Calu3 (cell line): ENCODE results near the gene GPR39. TPM values are rescaled to one million over a fixed set of nuclear protein-coding genes. Genes with fewer than 3 reads are reported as not detected.

Experiments used
- BruUV-seq: library from RNA; stranded (reverse); fragments of 400-500 nt; replicated peaks from 2 replicates; lab custom pipeline; 2021; lab: Mats Ljungman, UMichigan
- CTCF ChIA-PET: fragments of 300-600 bp; sonication (Branson Sonifier 250); formaldehyde crosslinking; loops from one replicate; lab custom pipeline; 2022; ENCODE audit warnings: antibody characterized with exemption; lab: Charles Lee
- DNase-seq: peaks from one replicate; pipeline ENCODE4 v3.0.0; 2022
- H3K27ac Mint-ChIP-seq: one replicate; pipeline ENCODE4 v1.8.0; 2022; ENCODE audit warnings: mixed read lengths; ENCODE audit not compliant: unreplicated experiment
- H3K27me3 Mint-ChIP-seq: one replicate; pipeline ENCODE4 v1.8.0; 2022; ENCODE audit warnings: mixed read lengths; ENCODE audit not compliant: unreplicated experiment
- H3K36me3 Mint-ChIP-seq: one replicate; pipeline ENCODE4 v1.8.0; 2022; ENCODE audit warnings: mild to moderate bottlenecking, moderate library complexity, mixed read lengths; ENCODE audit not compliant: insufficient read depth, unreplicated experiment
- H3K4me1 Mint-ChIP-seq: one replicate; pipeline ENCODE4 v1.8.0; 2022; ENCODE audit warnings: mild to moderate bottlenecking, low read depth, mixed read lengths; ENCODE audit not compliant: unreplicated experiment
- H3K4me3 Mint-ChIP-seq: one replicate; pipeline ENCODE4 v1.8.0; 2022; ENCODE audit warnings: mild to moderate bottlenecking, low read depth, moderate library complexity, mixed read lengths; ENCODE audit not compliant: unreplicated experiment
- H3K9me3 Mint-ChIP-seq: one replicate; pipeline ENCODE4 v1.8.0; 2022; ENCODE audit warnings: low read depth, mixed read lengths; ENCODE audit not compliant: unreplicated experiment
- intact Hi-C: fragments of 100-400 bp; cut with micrococcal nuclease; formaldehyde crosslinking; loops from one replicate; pipeline ENCODE4 v1.10.0; 2022; ENCODE audit not compliant: unreplicated experiment
- total RNA-seq: library from RNA; stranded (reverse); gene quantifications from 2 replicates; pipeline ENCODE4 v1.2.3, GENCODE V29; 2022
- TF ChIP-seq, protein P1 (sequence below): fragments of 200-600 bp; IDR thresholded peaks from one replicate; pipeline ENCODE4 v1.8.0; 2022; ENCODE audit warnings: antibody characterized with exemption; ENCODE audit not compliant: unreplicated experiment

GPR39 gene
- total RNA-seq, 1 experiment from 2014 or later: 24.9 TPM

DNA sequence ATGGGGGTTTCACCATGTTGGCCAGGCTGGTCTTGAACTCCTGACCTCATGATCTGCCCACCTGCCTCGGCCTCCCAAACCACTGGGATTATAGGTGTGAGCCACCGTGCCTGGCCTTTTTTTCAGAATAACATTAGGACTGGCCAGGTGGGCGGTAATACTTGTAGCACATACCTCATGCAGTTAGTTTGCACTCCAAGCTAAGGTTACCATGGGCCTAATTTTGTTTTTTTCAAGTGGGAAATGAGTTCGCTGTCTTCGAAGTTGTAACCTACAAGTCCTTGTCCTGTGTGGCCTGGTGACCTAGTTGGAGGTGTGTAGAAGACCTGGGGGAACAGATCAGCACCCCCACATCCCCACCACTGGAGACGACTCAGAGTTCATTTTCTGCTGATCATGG is 178.6 kb downstream of the GPR39 start:
- Mint-ChIP-seq H3K4me3 (no peak overlapping the region), H3K4me1 (peaks cover 22% of the 10 kb centered on the region), H3K27ac (no peak overlapping the region), H3K27me3 (no peaks in the 10 kb centered on the region), H3K36me3 (no peaks in the 10 kb centered on the region), H3K9me3 (peaks cover 8% of the 10 kb centered on the region)
- no TSS peak for BruUV-seq
- TF ChIP-seq, protein P1, sequence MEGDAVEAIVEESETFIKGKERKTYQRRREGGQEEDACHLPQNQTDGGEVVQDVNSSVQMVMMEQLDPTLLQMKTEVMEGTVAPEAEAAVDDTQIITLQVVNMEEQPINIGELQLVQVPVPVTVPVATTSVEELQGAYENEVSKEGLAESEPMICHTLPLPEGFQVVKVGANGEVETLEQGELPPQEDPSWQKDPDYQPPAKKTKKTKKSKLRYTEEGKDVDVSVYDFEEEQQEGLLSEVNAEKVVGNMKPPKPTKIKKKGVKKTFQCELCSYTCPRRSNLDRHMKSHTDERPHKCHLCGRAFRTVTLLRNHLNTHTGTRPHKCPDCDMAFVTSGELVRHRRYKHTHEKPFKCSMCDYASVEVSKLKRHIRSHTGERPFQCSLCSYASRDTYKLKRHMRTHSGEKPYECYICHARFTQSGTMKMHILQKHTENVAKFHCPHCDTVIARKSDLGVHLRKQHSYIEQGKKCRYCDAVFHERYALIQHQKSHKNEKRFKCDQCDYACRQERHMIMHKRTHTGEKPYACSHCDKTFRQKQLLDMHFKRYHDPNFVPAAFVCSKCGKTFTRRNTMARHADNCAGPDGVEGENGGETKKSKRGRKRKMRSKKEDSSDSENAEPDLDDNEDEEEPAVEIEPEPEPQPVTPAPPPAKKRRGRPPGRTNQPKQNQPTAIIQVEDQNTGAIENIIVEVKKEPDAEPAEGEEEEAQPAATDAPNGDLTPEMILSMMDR: no peak
- CTCF ChIA-PET: no interaction called here
- intact Hi-C loops: no loop called here
- DNase-seq: no peak

DNA sequence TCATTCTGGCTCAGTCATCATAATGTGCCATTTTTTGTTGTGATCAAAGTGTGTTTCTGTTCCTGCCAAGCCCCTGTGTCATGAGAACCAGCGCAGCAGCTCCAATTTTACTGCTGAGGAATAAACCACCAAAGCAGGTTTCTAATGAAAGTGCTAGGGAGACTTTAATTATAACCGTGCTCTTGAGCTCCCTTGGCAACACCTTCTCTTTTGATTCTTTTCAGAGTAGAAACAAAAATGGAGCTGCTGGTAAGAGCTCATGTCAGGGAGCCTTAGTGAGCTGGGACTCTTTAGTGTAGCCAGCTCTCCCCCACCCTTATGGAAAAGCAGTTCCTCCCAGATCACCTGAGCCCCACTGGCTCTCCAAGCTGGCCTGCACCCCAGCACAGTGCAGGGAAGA is 179.1 kb downstream of the GPR39 start:
- CTCF ChIA-PET: interaction anchor here (0.7 kb wide), 1 partner anchor 950 kb away, joined by 4 read pairs; no protein-coding TSS in a partner anchor
- no TSS peak for BruUV-seq
- Mint-ChIP-seq H3K27me3 (no peaks in the 10 kb centered on the region), H3K27ac (no peak overlapping the region), H3K36me3 (no peaks in the 10 kb centered on the region), H3K9me3 (peaks cover 8% of the 10 kb centered on the region), H3K4me3 (no peak overlapping the region), H3K4me1 (peaks cover 22% of the 10 kb centered on the region)
- TF ChIP-seq, protein P1: no peak
- DNase-seq: no peak
- intact Hi-C loops: loop anchor here (1.0 to 2.0 kb wide), 2 partner anchors 22 to 175 kb away; no protein-coding TSS in a partner anchor

DNA sequence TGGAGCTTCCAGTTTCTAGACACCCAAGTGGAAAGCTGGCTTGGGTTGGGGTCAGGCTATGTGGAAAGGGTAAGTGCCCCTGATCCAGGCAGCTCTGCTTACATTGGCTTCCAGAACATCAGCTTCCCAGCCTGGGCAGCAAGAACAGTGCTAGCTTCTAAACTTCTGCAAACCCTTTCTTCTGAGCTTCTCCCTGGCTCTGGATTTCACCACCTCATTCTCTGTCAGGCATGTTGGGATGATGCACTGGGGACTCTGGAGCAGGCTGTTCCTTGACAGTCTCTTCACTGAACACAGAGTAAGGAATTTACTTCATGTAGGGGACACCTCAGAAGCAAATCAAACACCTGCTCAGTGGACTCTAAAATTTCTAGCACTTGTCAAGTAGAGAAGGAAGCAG is 180.6 kb downstream of the GPR39 start:
- Mint-ChIP-seq H3K9me3 (peaks cover 5% of the 10 kb centered on the region), H3K4me1 (peaks cover 16% of the 10 kb centered on the region), H3K27ac (no peak overlapping the region), H3K36me3 (no peaks in the 10 kb centered on the region), H3K27me3 (no peaks in the 10 kb centered on the region), H3K4me3 (no peak overlapping the region)
- BruUV-seq: no TSS peak
- CTCF ChIA-PET: no interaction called here
- no peak for DNase-seq
- intact Hi-C loops: loop anchor here (2.0 kb wide), 1 partner anchor 176 kb away; no protein-coding TSS in a partner anchor
- TF ChIP-seq, protein P1: no peak

DNA sequence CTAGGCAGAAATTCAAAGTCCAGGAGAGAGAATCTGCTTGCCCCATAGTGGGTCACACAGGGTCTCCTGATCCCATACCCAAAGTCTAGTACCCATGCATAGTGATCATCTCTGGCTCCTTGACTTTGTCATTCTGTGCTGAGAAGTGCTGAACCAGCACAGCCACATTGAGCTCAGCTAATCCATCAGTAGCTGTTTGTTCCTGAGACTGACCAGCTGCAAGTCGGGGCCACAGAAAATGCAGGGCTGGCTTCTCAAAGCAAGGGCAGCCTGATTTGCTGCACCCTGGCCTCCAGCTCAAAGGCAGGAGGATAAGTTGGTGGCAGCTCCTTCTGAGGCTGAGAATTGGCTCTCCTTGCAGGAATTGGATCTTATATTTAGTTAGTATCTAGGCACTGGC is 181.2 kb downstream of the GPR39 start:
- TF ChIP-seq, protein P1: no peak
- peaks cover 5% of the 10 kb centered on the region for H3K9me3 Mint-ChIP-seq
- no peak for DNase-seq
- H3K36me3 Mint-ChIP-seq: no peaks in the 10 kb centered on the region
- H3K27ac Mint-ChIP-seq: no peak overlapping the region
- no TSS peak for BruUV-seq
- H3K4me3 Mint-ChIP-seq: no peak overlapping the region
- peaks cover 9% of the 10 kb centered on the region for H3K4me1 Mint-ChIP-seq
- CTCF ChIA-PET: no interaction called here
- intact Hi-C loops: loop anchor here (2.0 kb wide), 1 partner anchor 177 kb away; no protein-coding TSS in a partner anchor
- H3K27me3 Mint-ChIP-seq: no peaks in the 10 kb centered on the region
